Measurements from ENCODE around the gene VSTM1.

GRCh38 chr19:54035215-54036178 lies 28.2 kb downstream of the VSTM1 start:
- TF ChIP-seq GATA3 (IDR thresholded peaks at IDR 0.05; ENCODE audit: low read depth, low read length) = no peak
- TF ChIP-seq GATA2 (IDR thresholded peaks at IDR 0.05; ENCODE audit: low read depth, low read length) = no peak

Measured in SH-SY5Y (cell line).